SK-N-MC (cell line): ENCODE results near the gene SPIRE2.
"Not testable (repeated sequence)": the region's sequence is repeated elsewhere in the genome, so short reads cannot be mapped to it uniquely, and the experiment has no call there.

Experiments
- DNase-seq: peaks from one replicate; pipeline ENCODE4 v3.0.0-alpha.2; 2011; ENCODE audit warnings: low read depth, low spot score
- H3K27ac ChIP-seq: fragments of 200-600 bp; sonication (generic); 2 replicates; pipeline ENCODE4 v1.5.1; 2016; ENCODE audit warnings: mixed run types
- H3K36me3 ChIP-seq: fragments of 200-600 bp; sonication (generic); 2 replicates; pipeline ENCODE4 v1.6.1; 2017; ENCODE audit warnings: antibody characterized with exemption, low read length, mixed read lengths; ENCODE audit not compliant: insufficient read depth
- H3K4me3 ChIP-seq: fragments of 200-600 bp; sonication (generic); 2 replicates; pipeline ENCODE4 v1.5.1; 2016
- H3K9ac ChIP-seq: fragments of 200-600 bp; sonication (generic); 2 replicates; pipeline ENCODE4 v1.8.0; 2017; ENCODE audit warnings: mixed run types, mixed read lengths; ENCODE audit not compliant: insufficient read length
- H3K9me3 ChIP-seq: fragments of 200-600 bp; sonication (generic); 2 replicates; pipeline ENCODE4 v1.6.1; 2017; ENCODE audit warnings: low read depth, mild to moderate bottlenecking, antibody characterized with exemption, low read length, moderate library complexity, mixed read lengths
- EZH2 ChIP-seq: fragments of 200-600 bp; sonication (generic); IDR thresholded peaks from one replicate; pipeline ENCODE4 v1.6.1; 2017; ENCODE audit warnings: antibody characterized with exemption
- FOXP2 ChIP-seq: optimal IDR thresholded peaks from 2 replicates; pipeline ENCODE3; 2011; ENCODE audit warnings: mild to moderate bottlenecking, moderate library complexity; ENCODE audit not compliant: insufficient read depth; ENCODE audit errors: extremely low read length, control extremely low read depth
- POLR2AphosphoS5 ChIP-seq: IDR thresholded peaks from 2 replicates; pipeline ENCODE4 v1.6.1; 2012; ENCODE audit warnings: mild to moderate bottlenecking, low read depth, low read length, borderline replicate concordance

The SPIRE2 gene

DNA sequence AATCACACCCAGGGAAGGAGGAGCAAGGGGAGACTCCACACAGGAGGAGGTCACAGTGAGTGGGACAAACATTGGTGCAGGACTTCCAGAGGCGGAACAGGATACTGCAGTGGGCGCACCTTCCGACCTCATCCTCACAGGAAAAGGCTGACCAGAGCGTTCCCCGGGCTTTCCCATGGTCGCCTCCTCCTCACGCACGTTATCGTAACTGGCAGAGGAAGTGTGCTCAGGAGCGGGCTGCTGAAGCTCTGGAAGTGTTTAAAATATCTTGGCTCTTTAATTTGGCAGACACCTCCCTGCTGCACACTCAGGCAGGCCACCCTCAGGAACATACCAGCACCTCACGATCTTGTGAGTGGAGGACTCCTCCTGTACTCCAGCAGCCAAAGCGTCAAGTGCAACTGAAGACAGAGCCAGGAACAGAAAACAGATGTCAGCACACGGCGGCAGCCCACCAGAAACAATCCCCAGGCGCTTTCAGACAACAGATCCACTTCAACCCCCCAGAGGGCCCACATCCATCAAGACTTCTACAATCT, 29.4 kb upstream of the SPIRE2 start:
- Histone ChIP-seq H3K36me3 (peaks cover 23% of the 10 kb centered on the region; the same call in 1 of the 2 replicates), H3K9ac (no peak overlapping the region), H3K9me3 (no peaks in the 10 kb centered on the region), H3K4me3 (no peak overlapping the region), H3K27ac (no peak overlapping the region)
- TF ChIP-seq FOXP2 (no peak), POLR2AphosphoS5 (no peak), EZH2 (no peak)
- DNase-seq, result no peak

DNA sequence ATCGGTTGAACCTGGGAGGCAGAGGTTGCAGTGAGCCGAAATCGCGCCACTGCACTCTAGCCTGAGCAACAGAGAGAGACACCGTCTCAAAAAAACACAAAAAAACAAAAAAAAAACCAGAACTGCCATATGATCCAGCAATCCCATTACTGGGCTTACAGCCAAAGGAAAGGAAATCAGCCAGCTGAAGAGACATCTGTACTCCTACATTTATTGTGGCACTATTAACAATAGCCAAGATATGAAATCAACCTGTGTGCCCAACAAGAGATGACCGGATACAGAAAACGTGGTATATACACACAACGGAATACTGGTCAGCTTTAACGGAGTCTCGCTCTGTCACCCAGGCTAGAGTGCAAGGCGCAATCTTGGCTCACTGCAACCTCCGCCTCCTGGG, 26.5 kb upstream of the SPIRE2 start:
- TF ChIP-seq FOXP2, result no peak
- no peak for TF ChIP-seq POLR2AphosphoS5
- no peak for TF ChIP-seq EZH2
- Histone ChIP-seq H3K9me3 (no peaks in the 10 kb centered on the region), H3K27ac (no peak overlapping the region), H3K4me3 (no peak overlapping the region), H3K9ac (no peak overlapping the region), H3K36me3 (peaks cover 17% of the 10 kb centered on the region; the same call in 1 of the 2 replicates)
- DNase-seq, result no peak

DNA sequence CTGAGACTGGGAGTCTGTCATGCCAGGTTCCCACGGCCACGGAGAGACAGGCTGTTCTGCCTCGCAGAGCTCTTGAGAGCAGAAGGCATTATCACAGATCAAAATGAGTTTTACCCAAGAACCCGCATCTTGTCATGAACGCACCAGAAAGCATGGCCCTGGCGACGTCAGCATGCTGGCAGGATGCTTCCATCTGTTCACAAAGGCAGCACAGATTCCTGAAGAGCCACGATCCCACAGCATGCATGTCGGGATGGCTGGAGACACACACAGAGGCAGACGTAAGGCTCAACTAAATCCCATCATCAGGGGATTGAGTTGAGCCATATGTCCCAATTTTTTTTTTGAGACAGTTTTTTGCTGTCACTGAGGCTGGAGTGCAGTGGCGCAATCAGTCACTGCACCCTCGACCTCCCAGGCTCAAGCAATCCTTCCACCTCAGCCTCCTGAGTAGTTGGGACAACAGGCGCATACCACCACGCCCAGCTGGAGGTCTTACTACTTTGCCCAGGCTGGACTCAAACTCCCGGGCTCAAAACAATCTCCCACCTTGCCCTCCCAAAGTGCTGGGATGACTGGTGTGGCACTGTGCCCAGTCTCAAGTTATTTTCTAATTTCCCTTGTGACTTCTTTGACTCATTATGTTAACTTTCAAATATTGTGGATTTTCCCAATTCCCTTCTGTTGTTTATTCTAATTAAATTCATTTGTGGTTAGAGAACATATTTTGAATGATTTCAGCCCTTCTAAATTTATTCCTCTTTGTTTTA, 23.0 kb upstream of the SPIRE2 start:
- Histone ChIP-seq H3K9me3 (no peaks in the 10 kb centered on the region), H3K27ac (no peak overlapping the region), H3K9ac (no peak overlapping the region), H3K36me3 (peaks cover 20% of the 10 kb centered on the region; the same call in 1 of the 2 replicates), H3K4me3 (no peak overlapping the region)
- no peak for DNase-seq
- TF ChIP-seq FOXP2 (no peak), EZH2 (no peak)

DNA sequence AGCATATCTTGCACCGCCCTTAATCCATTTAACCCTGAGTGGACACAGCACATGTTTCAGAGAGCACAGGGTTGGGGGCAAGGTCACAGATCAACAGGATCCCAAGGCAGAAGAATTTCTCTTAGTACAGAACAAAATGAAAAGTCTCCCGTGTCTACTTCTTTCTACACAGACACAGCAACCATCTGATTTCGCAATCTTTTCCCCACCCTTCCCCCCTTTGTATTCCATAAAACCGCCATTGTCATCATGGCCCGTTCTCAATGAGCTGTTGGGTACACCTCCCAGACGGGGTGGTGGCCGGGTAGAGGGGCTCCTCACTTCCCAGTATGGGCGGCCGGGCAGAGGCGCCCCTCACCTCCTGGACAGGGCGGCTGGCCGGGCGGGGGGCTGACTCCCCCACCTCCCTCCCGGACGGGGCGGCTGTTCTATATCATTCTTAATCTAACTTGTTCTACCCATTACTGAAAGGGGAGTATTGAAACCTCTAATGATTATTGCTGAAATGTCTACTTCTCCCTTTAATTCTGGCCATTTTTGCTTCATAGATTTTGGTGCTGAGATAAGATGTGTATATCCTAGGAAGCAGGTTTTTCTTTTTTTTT, 21.6 kb upstream of the SPIRE2 start:
- not testable (repeated sequence) for DNase-seq, H3K9ac ChIP-seq, H3K9me3 ChIP-seq, H3K27ac ChIP-seq, H3K4me3 ChIP-seq
- peaks cover 28% of the 10 kb centered on the region; the same call in 1 of the 2 replicates for H3K36me3 ChIP-seq

DNA sequence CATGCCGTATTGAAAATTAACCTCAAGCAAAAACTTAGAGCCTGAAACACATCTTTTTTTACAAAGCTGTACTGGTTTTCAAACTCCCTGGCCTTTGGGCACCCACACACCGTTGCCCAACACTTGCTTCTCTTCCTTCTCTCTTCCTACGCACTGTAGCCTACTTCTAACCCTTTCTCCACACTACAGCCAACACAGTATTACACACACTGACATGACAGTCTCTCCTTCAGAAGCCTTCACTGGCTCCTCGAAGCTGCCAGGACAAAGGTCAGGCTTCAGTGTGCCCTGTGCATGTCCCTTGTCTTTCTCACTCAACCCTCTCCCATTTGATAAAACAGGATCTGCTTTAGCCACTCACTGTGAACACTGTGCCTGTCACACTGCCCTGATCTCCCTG, 19.8 kb upstream of the SPIRE2 start:
- Histone ChIP-seq H3K36me3 (peaks cover 21% of the 10 kb centered on the region; the same call in 1 of the 2 replicates), H3K27ac (no peak overlapping the region), H3K9me3 (no peaks in the 10 kb centered on the region), H3K4me3 (no peak overlapping the region), H3K9ac (no peak overlapping the region)
- DNase-seq, result no peak
- TF ChIP-seq POLR2AphosphoS5, result no peak
- TF ChIP-seq FOXP2, result no peak
- no peak for TF ChIP-seq EZH2

DNA sequence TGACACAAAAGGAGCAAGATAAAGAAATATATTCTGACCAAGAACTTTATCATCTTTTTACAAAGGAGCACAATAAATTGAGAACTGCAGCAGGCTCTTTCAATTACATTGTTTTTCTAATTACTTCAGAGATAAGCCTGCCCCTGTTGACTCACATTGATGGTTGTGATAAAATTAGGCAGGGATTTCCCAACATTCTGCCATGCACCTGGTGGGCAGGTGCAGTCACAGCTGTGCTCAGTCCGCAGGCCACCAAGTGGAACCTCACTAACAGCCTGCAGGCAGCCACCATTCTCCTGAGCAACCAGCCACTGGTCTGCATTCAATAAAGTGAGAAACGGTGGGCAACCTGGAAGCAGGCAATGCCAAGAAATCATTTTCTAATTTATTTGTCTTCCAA, 17.0 kb upstream of the SPIRE2 start:
- Histone ChIP-seq H3K4me3 (no peak overlapping the region), H3K27ac (no peak overlapping the region), H3K9ac (no peak overlapping the region), H3K36me3 (peaks cover 15% of the 10 kb centered on the region; the same call in 1 of the 2 replicates), H3K9me3 (no peaks in the 10 kb centered on the region)
- DNase-seq, result no peak
- no peak for TF ChIP-seq FOXP2
- TF ChIP-seq POLR2AphosphoS5, result no peak
- TF ChIP-seq EZH2, result no peak

DNA sequence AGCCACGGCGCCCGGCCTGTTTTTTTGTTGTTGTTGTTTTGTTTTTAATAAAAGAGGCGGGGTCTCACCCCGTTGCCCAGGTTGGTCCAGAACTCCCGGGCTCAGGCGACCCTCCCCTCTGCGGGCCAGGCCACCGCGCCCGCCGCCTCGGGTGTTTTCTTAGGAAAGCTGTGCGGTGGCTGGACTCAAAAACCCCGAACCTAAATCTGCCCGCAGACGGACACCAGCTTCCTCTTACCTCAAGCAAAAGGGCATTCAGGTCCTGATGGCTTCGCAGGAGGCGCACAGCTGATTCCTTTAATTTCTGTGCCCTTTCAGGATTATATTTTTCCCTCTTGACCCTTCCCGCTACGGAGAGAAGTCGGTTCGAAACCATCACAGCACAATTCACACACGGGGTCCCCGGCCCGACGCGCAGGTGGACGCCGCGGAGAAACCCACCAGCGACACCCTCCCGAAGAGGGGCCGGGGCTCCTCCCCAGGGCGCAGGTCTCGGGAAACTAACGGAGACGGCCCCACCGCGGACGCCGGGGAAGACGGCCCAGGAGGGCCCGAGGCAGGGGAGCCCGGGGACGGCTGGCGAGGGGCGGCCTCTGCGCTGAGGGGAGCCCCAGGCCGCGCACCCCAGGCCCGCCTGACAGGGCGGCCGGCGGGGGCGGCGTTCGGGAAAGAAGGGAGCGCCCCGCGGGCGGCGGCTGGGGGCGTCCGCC, 12.5 kb upstream of the SPIRE2 start:
- H3K9ac ChIP-seq, result peak overlapping the region; percentile 79
- no peak for DNase-seq
- no peak overlapping the region for H3K27ac ChIP-seq
- H3K9me3 ChIP-seq, result no peaks in the 10 kb centered on the region
- H3K4me3 ChIP-seq, result peak overlapping the region; percentile 79
- no peak for TF ChIP-seq FOXP2
- no peak for TF ChIP-seq EZH2
- TF ChIP-seq POLR2AphosphoS5, result no peak
- peaks cover 3% of the 10 kb centered on the region; the same call in 1 of the 2 replicates for H3K36me3 ChIP-seq

DNA sequence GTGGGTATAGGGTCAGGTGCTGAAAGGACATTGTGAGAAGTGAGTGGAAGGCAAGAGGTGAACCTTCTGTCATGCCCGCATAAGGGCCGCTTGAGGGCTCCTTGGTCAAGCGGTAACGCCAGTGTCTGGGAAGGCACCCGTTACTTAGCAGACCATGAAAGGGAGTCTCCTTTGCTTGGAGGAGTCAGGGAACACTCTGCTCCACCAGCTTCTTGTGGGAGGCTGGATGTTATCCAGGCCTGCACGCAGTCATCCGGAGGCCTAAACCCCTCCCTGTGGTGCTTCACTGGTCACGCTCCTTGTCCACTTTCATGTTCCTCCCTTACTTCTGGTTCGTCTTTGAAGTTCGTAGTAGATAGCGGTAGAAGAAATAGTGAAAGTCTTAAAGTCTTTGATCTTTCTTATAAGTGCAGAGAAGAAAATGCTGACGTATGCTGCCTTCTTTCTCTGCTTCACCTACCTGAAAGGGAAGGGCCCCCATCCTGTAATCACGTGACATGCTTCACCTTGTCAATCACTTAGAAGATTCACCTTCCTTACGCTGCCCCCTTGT, 9.3 kb upstream of the SPIRE2 start:
- not testable (repeated sequence) for H3K9me3 ChIP-seq, DNase-seq, H3K4me3 ChIP-seq, H3K36me3 ChIP-seq, H3K27ac ChIP-seq, H3K9ac ChIP-seq

DNA sequence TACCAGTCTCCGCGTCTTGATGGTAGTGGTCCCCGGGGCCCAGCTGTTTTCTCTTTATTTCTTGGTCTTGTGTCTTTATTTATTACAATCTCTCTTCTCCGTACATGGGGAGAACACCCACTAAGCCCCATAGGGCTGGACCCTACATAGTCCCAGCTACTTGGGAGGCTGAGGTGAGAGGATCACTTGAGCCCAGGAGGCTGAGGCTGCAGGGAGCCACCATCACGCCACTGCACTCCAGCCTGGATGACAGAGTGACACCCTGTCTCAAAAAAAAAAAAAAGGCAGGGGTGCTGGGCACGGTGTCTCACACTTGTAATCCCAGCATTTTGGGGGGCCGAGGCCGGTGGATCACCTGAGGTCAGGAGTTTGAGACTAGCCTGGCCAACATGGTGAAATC, 8.8 kb upstream of the SPIRE2 start:
- H3K9me3 ChIP-seq, H3K4me3 ChIP-seq: not testable (repeated sequence)

More for the DNA sequence above, 8.8 kb upstream of the SPIRE2 start:
- H3K9ac ChIP-seq, DNase-seq, H3K27ac ChIP-seq, H3K36me3 ChIP-seq: not testable (repeated sequence)
